Medulla oblongata (tissue), 1 donor: ENCODE data around the gene MTG1.

Source experiments
- DNase-seq: peaks from one replicate; pipeline ENCODE4 v3.0.0-alpha.2; 2015; ENCODE audit errors: extremely low spot score

The MTG1 gene

DNA sequence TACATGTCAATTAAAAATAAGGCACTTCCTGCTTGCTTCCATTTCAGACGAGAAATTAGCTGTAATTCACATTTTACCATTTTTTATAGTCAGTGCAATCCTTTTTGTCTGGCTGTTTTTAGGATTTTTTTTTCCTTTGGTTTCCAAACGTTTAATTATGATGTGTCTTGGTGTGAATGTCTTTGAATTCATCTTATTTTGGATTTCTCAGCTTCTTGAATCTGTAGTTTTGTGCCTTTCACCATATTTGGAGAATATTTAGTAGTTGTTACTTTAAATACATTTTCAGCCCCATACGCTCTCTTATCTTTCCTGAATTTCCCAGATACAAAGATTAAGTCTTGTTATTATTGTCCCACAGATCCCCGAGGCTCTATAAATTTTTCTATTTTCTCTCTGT lies 57.4 kb downstream of the MTG1 start:
- DNase-seq: no peak

- DNase-seq: no peak
Measured at GRCh38 chr10:133452453-133452852, 58.5 kb downstream of the MTG1 start.

GRCh38 chr10:133453516-133454203 lies 59.7 kb downstream of the MTG1 start, which contains the start of gene SCART1:
TSS of gene SCART1 (plus strand) at chr10:133453945. CDS start at chr10:133453998, 53 bp downstream.
- DNase-seq: no peak

DNA sequence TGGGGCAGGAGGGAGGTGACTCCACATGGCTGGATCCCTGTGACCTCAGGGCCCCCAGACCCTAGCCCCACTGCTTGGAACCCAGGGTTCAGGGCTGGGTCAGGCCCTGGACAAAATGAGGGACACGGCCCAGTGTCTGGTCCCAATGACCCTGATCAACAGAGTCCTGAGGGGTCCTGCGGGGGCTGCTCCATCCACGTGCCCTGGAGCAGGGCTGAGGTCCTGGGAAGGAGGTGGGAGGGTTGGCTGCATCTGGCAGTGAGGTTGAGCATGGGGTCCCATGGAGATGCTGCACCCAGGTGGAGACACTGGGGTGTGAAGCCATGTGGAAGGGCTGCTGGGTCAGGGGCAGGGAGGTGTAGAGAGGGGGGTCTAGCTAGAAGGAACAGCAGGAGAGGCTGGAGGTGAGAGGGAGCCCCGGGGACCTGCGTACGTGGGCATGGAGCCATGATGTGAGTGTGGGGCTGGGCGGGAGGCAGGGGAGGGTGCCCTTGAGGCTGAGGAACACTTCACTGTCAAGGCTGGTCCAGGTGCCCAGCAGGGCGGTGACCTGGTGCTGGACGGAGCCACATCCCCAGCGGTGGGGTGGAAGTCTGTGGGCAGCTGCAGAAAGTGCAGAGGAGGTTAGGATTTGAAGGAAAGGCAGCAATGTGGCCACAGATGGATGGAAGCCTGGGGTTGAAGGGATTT lies 60.4 kb downstream of the MTG1 start:
- no peak for DNase-seq

- DNase-seq: no peak
Measured at GRCh38 chr10:133455196-133455595, 61.2 kb downstream of the MTG1 start.

- no peak for DNase-seq
Measured at GRCh38 chr10:133455611-133456031, 61.7 kb downstream of the MTG1 start.

DNA sequence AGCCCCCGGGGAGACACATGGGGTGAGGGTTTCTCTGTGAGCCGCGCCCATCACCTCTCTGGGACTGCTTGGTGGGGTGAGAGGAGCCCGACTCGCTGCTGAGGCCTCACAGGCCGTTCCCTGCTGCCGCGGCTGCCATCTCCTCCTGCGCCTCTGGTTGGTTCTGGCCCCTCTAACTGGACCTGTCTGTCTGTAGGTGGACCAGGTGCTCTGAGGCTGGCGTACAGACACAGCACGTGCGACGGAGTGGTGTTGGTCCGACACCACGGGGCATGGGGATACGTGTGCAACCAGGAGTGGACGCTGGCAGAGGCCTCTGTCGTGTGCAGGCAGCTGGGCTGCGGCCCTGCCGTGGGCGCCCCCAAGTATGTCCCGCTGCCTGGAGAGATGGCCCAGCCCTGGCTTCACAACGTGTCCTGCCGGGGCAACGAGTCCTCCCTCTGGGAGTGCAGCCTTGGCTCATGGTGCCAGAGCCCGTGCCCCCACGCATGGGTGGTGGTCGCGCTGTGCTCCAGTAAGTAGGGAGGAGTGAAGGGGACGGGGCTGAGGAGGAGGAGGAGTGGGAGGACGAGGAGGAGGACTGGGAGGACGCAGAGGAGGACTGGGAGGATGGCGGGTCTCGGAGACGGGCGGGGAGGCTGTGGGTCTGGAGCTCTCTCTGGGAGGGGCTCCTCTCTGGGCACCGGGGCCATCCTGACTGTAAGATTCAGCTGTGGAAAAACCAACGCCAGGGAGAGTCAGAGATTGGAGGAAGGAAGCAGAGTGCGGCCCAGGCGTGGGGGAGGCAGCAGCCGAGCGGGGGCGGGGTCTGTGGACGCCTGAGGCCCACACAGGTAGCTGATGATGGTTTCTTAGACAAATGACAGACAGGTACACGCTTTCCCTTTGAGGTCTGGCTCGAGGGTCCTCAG lies 62.3 kb downstream of the MTG1 start:
- no peak for DNase-seq

GRCh38 chr10:133457100-133457841 lies 63.3 kb downstream of the MTG1 start:
- no peak for DNase-seq

- no peak for DNase-seq
Measured at GRCh38 chr10:133458021-133458709, 64.2 kb downstream of the MTG1 start.

DNA sequence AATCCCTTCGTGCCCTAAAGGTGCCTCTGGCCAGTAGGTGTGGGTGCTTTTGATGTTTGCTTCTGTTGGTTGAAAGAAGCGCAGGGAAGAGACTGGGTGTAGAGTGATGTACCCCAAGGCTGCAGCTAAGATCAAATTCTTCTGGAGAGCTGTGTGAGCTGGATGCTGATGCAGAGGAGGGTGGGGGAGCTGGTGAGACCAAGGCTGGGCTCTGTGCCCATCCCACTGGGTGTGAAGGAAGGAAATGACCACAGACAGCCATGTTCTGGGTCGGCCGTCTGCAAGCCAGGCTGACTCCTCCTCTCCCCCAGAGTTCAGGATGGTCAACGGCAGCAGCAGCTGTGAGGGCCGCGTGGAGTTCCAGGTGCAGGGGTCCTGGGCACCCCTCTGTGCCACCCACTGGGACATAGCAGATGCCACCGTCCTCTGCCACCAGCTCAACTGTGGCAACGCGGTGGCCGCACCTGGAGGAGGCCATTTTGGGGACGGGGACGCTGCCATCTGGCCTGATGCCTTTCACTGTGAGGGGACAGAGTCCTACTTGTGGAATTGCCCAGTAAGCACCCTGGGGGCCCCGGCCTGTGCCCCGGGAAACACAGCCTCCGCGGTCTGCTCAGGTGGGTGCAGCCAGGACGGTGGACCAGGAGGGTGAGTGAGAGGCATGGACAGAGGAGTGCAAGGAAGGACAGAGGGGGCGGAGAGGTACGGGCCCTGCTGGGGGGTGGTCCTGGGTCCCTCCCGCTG lies 64.9 kb downstream of the MTG1 start:
- no peak for DNase-seq

GRCh38 chr10:133459454-133460207 lies 65.7 kb downstream of the MTG1 start:
- DNase-seq: no peak

- DNase-seq: no peak
Measured at GRCh38 chr10:133460208-133460769, 66.3 kb downstream of the MTG1 start.

GRCh38 chr10:133461027-133461426 lies 67.1 kb downstream of the MTG1 start:
- no peak for DNase-seq

GRCh38 chr10:133461841-133462240 lies 67.9 kb downstream of the MTG1 start:
- no peak for DNase-seq

DNA sequence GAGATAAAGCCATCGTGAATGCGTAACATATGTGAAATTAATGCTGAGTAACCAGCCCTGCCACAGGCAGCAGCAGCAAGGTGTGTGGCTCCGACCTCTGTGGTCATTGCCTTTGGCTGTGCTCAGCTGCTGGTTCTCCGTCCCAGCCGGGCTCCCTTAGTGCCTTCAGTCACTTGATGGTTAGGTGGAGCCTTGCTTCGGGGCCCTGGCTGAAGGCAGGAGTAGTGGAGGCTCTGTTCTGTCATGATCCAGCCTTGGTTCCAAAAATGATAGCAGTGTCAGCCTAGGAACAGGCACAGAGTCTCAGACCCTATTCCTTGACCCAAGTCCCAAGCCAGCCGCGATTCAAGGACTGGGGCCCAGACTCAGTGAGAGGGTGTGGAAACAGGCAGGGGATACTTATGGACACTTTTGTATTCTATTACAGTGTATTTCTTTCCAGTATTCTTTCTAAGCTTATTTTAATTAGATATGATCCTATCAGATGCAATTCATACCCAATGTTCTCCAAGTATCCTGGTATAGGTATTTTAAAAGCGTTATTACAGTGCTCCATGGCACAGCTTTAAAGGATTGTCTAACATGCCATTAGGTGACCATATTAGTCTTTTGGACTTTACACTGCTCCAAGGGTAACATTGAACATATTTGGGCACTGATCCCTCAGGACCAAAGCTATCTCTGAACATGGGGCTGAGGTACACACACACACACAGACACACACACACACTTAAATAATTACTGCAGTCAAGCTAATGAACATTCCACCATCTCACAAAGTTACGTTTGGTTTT lies 68.8 kb downstream of the MTG1 start:
- DNase-seq: no peak

DNA sequence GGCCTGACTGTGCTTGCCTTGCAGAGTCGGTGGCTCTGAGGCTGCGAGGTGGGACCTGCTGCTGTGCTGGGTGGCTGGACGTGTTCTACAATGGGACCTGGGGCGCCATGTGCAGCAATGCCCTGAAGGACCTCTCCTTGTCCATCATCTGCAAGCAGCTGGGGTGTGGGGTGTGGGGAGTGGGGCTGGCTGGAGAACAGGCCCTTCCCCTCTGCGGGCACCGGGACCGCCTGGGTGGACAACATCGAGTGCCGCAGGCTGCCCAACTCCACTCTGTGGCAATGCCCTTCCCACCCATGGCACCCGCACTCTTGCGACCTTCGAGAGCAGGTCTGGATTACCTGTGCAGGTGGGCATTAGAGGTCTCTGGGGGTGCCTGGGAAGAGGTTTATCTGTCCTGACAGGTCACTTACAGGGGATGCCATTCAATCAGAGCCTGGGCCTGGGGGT lies 70.7 kb downstream of the MTG1 start:
- no peak for DNase-seq

DNA sequence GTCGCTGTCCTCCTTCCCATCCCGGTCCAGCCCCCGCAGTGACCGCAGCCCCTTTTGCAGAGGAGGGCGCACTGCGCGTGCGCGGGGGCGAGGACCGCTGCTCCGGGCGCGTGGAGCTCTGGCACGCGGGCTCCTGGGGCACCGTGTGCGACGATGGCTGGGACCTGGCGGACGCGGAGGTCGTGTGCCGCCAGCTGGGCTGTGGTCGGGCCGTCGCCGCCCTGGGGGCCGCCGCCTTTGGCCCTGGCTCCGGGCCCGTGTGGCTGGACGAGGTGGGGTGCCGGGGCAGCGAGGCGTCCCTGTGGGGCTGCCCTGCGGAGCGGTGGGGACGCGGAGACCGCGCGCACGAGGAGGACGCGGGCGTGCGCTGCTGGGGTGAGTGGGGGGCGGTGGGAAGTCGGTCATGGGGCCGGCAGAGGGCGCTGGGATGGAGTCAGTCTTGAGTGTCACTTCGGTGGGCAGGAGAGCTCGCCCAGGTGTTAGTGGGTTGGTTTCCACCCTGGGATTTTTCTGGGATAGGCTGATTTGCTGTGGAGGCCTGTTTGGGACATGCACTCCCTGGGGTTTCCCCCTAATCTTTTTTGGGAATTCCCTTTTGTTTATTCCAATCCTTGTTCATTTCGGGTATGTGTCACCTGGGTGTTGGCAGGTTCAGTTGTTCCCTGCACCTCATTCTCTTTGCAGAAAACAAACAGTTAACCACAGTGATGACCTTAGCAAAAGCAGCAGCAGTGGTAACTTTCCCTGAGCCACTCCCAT lies 71.4 kb downstream of the MTG1 start:
- DNase-seq: no peak
